Duodenal mucosa (tissue), 2 donors: ENCODE data around the gene LRMDA.
"Not testable (repeated sequence)": the region's sequence is repeated elsewhere in the genome, so short reads cannot be mapped to it uniquely, and the experiment has no call there.

Experiments
- H3K27ac ChIP-seq: one replicate; pipeline ENCODE4 v1.7.0; 2013; ENCODE audit warnings: low read depth, low read length
- H3K27me3 ChIP-seq, 2 donors: one replicate each; pipeline ENCODE4 v1.7.0; 2013; ENCODE audit warnings: low read length in 2 of 2, control low read depth in 1 of 2; ENCODE audit not compliant: insufficient read depth in 2 of 2, control insufficient read depth in 1 of 2
- H3K36me3 ChIP-seq, 2 donors: one replicate each; pipeline ENCODE4 v1.7.0; 2013; ENCODE audit warnings: low read length in 2 of 2, control low read depth in 1 of 2; ENCODE audit not compliant: insufficient read depth in 2 of 2, control insufficient read depth in 1 of 2
- H3K4me1 ChIP-seq, 2 donors: one replicate each; pipeline ENCODE4 v1.7.0; 2013; ENCODE audit warnings: low read length in 2 of 2, control low read depth in 1 of 2; ENCODE audit not compliant: insufficient read depth in 2 of 2, control insufficient read depth in 1 of 2
- H3K4me3 ChIP-seq, 2 donors: one replicate each; pipeline ENCODE4 v1.7.0; 2013; ENCODE audit warnings: low read length in 2 of 2, low read depth in 1 of 2
- H3K9ac ChIP-seq, 2 donors: one replicate each; pipeline ENCODE4 v1.7.0; 2013; ENCODE audit warnings: low read length in 2 of 2, low read depth in 1 of 2
- H3K9me3 ChIP-seq, 2 donors: one replicate each; pipeline ENCODE4 v1.7.0; 2013; ENCODE audit warnings: low read length in 2 of 2, control low read depth in 1 of 2; ENCODE audit not compliant: control insufficient read depth in 1 of 2

The LRMDA gene

DNA sequence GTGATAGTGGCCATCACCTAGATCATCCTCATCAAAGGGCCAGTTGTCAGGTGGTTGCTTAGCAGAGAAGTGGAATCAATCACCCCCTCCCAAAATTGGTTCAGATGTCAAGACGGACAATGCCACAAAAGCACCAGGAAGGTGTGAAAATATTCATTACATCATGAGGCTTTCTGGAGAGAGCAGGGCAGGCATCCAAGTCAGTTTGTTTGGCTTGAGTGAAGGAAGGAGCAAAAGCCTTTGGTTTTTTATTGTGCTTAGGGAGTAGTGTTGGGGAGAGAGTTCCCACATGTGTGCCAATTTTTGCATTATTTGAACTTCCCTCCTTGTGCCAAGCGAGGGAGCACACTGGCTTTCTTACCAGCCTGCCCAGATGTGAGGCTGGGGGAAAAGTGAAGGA lies 1082.9 kb downstream of the LRMDA start:
- H3K27me3 ChIP-seq: no peaks in the 10 kb centered on the region
- H3K36me3 ChIP-seq: no peaks in the 10 kb centered on the region
- no peak overlapping the region for H3K27ac ChIP-seq
- no peaks in the 10 kb centered on the region for H3K9me3 ChIP-seq
- H3K4me1 ChIP-seq: no peaks in the 10 kb centered on the region
- no peak overlapping the region for H3K9ac ChIP-seq
- no peak overlapping the region for H3K4me3 ChIP-seq

DNA sequence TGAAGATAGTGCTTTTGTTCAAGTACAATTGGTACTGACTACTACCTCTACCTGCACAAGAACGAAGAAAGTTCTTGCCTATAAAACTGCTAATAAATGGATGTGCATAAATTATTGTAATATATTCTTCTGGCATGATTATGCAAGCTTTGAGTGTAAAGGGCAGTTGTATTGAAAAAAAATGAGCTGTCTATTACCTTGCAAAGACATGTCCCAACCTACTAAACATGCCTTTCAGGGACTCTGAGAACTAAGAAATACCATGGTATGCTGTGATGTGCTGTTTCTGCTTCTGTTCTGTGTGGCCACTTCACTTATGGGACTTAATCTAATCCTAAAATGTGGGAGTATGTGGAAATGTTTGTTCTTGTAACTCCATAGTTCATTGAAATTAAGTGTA lies 1083.4 kb downstream of the LRMDA start:
- Histone ChIP-seq H3K36me3 (no peaks in the 10 kb centered on the region), H3K27ac (no peak overlapping the region), H3K27me3 (no peaks in the 10 kb centered on the region), H3K9ac (no peak overlapping the region), H3K9me3 (no peaks in the 10 kb centered on the region), H3K4me1 (no peaks in the 10 kb centered on the region), H3K4me3 (no peak overlapping the region)

GRCh38 chr10:76522547-76522946 lies 1091.1 kb downstream of the LRMDA start:
- no peak overlapping the region for H3K9ac ChIP-seq
- no peaks in the 10 kb centered on the region for H3K4me1 ChIP-seq
- H3K9me3 ChIP-seq: no peaks in the 10 kb centered on the region
- H3K36me3 ChIP-seq: no peaks in the 10 kb centered on the region
- H3K27ac ChIP-seq: no peak overlapping the region
- H3K4me3 ChIP-seq: no peak overlapping the region
- no peaks in the 10 kb centered on the region for H3K27me3 ChIP-seq

DNA sequence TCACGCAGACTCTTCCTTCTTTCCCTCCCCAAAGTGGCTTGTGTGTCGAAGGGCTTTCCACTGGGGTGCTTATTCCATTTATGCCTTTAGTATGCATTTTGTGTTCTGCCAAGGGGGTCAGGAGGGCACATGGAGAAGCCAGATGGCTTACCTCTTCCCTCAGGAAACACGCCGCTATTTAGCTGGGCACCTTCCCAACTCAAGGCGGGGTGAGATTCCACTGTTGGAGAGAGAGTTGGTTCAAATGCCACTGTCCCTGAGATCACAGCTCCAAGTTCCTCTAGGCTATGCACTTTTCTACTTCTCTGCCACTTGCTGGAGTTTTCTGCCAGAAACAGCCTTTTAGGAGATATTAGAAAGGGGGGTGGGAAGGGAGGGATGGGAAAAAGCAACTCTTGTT lies 1091.8 kb downstream of the LRMDA start:
- H3K36me3 ChIP-seq: no peaks in the 10 kb centered on the region
- H3K27ac ChIP-seq: no peak overlapping the region

GRCh38 chr10:76523791-76524351 lies 1092.4 kb downstream of the LRMDA start:
- H3K9ac ChIP-seq: no peak overlapping the region
- H3K36me3 ChIP-seq: no peaks in the 10 kb centered on the region
- no peaks in the 10 kb centered on the region for H3K27me3 ChIP-seq
- no peaks in the 10 kb centered on the region for H3K4me1 ChIP-seq
- no peaks in the 10 kb centered on the region for H3K9me3 ChIP-seq
- no peak overlapping the region for H3K27ac ChIP-seq
- no peak overlapping the region for H3K4me3 ChIP-seq

More for the DNA sequence above, 1091.8 kb downstream of the LRMDA start:
- Histone ChIP-seq H3K4me1 (no peaks in the 10 kb centered on the region), H3K27me3 (no peaks in the 10 kb centered on the region), H3K9ac (no peak overlapping the region), H3K4me3 (no peak overlapping the region), H3K9me3 (no peaks in the 10 kb centered on the region)

- H3K9me3 ChIP-seq, H3K27ac ChIP-seq, H3K4me1 ChIP-seq, H3K27me3 ChIP-seq, H3K36me3 ChIP-seq, H3K4me3 ChIP-seq, H3K9ac ChIP-seq: not testable (repeated sequence)
Measured at GRCh38 chr10:76526833-76527232, 1095.4 kb downstream of the LRMDA start.

- Histone ChIP-seq H3K9me3 (no peaks in the 10 kb centered on the region), H3K36me3 (no peaks in the 10 kb centered on the region), H3K27me3 (no peaks in the 10 kb centered on the region), H3K27ac (no peak overlapping the region), H3K4me3 (no peak overlapping the region), H3K9ac (no peak overlapping the region), H3K4me1 (no peaks in the 10 kb centered on the region)
Measured at GRCh38 chr10:76540331-76540730, 1108.9 kb downstream of the LRMDA start.

DNA sequence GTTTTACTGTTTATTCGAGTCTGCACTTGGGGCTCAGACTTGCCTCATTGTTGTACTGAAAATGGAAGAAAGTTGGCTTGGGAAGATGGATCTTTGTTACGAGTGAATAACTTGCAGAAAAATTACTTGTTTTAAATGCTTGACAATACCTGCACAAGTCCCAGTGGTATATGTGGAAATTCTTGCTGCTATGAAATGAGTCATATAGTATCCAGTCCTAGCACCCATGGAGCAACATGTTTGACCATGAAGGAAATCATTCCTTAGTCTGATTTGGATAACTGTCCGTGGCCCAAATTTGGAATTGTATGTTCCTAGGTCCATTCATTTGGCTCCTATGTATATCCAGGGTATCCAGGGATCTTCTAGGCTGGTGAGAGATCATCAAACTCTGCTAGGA lies 1109.4 kb downstream of the LRMDA start:
- Histone ChIP-seq H3K27me3 (no peaks in the 10 kb centered on the region), H3K4me1 (no peaks in the 10 kb centered on the region), H3K27ac (no peak overlapping the region), H3K4me3 (no peak overlapping the region), H3K9me3 (no peaks in the 10 kb centered on the region), H3K36me3 (no peaks in the 10 kb centered on the region), H3K9ac (no peak overlapping the region)

GRCh38 chr10:76541852-76542251 lies 1110.4 kb downstream of the LRMDA start:
- H3K4me1 ChIP-seq: no peaks in the 10 kb centered on the region
- H3K36me3 ChIP-seq: no peaks in the 10 kb centered on the region
- H3K27me3 ChIP-seq: no peaks in the 10 kb centered on the region
- H3K27ac ChIP-seq: no peak overlapping the region
- H3K4me3 ChIP-seq: no peak overlapping the region
- no peaks in the 10 kb centered on the region for H3K9me3 ChIP-seq
- no peak overlapping the region for H3K9ac ChIP-seq

DNA sequence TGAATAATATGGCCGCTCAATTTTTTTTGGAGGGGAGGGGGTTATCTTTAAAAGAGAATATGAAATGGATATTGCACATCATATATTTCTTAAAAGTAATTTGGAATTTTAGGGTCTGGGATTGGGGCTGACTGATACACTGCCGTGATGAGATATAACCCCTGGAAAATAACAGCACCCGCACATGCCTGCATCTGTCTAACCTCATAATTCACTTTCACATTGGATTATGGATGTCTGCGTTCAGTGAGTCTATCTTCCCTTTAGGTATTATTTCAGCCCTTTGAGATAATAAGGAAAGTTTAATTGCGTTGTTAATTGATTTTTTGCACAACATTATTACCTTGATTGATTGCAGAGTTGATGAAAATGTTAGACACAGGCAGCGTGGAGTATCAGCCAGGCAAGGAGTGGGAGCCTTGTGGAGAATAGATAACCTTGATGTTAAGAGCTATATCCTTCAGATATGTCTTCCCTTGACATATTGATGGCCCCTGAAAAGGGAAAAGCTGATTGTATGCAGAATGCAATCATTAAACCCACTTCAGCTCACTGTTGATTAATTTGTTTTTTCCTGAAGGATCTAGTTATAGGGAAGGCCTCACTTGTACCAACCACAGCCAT lies 1111.0 kb downstream of the LRMDA start:
- Histone ChIP-seq H3K27ac (no peak overlapping the region), H3K36me3 (no peaks in the 10 kb centered on the region), H3K4me1 (no peaks in the 10 kb centered on the region), H3K27me3 (no peaks in the 10 kb centered on the region), H3K9me3 (no peaks in the 10 kb centered on the region), H3K9ac (no peak overlapping the region), H3K4me3 (no peak overlapping the region)
